PC-9 (cell line): ENCODE measurements around the gene PCDH9. TPM values are rescaled to one million over a fixed set of nuclear protein-coding genes. Genes with fewer than 3 reads are reported as not detected.

Experiments
- BruUV-seq: library from RNA; stranded (reverse); fragments of 400-500 nt; replicated peaks from 2 replicates; lab custom pipeline; 2021; lab: Mats Ljungman, UMichigan
- CTCF ChIA-PET: fragments of 300-600 bp; sonication (Branson Sonifier 250); formaldehyde crosslinking; loops from one replicate; lab custom pipeline; 2022; ENCODE audit warnings: antibody characterized with exemption; lab: Charles Lee
- POLR2A ChIA-PET: fragments of 300-600 bp; sonication (Branson Sonifier 250); formaldehyde crosslinking; loops from one replicate; lab custom pipeline; 2022; ENCODE audit warnings: antibody characterized with exemption; ENCODE audit not compliant: unreplicated experiment; lab: Charles Lee
- DNase-seq, 2 experiments: peaks; one replicate each; pipeline versions ENCODE4 v3.0.0 to v3.0.0-alpha.2; 2015 to 2022; ENCODE audit warnings: mixed read lengths in 1 of 2
- H2AFZ ChIP-seq: fragments of 200-600 bp; sonication (generic); 2 replicates; pipeline ENCODE4 v1.8.1; 2017; ENCODE audit warnings: antibody characterized with exemption
- H3F3A ChIP-seq: fragments of 200-600 bp; sonication (generic); 2 replicates; pipeline ENCODE4 v1.8.1; 2017; ENCODE audit warnings: antibody characterized with exemption, mild to moderate bottlenecking, low read depth; ENCODE audit not compliant: insufficient read depth
- H3K27ac ChIP-seq: fragments of 200-600 bp; sonication (generic); 2 replicates; pipeline ENCODE4 v1.6.1; 2016; ENCODE audit warnings: mixed run types
- H3K27me3 ChIP-seq: fragments of 200-600 bp; sonication (generic); 2 replicates; pipeline ENCODE4 v1.6.1; 2016; ENCODE audit warnings: low read depth, mixed run types; ENCODE audit not compliant: insufficient read depth
- H3K36me3 ChIP-seq: fragments of 200-600 bp; sonication (generic); 2 replicates; pipeline ENCODE4 v1.6.1; 2016; ENCODE audit warnings: low read depth, mixed run types
- H3K4me1 ChIP-seq: fragments of 200-600 bp; sonication (generic); replicated peaks from 2 replicates; pipeline ENCODE4 v1.6.1; 2016; ENCODE audit warnings: mixed run types; ENCODE audit not compliant: insufficient read depth
- H3K4me2 ChIP-seq: fragments of 200-600 bp; sonication (generic); 2 replicates; pipeline ENCODE4 v1.6.1; 2017; ENCODE audit warnings: mixed run types
- H3K4me3 ChIP-seq: fragments of 200-600 bp; sonication (generic); 2 replicates; pipeline ENCODE4 v1.6.1; 2016; ENCODE audit warnings: mixed run types
- H3K79me2 ChIP-seq: fragments of 200-600 bp; sonication (generic); 2 replicates; pipeline ENCODE4 v1.6.1; 2017; ENCODE audit warnings: low read depth, mixed run types
- H3K9me2 ChIP-seq: fragments of 200-600 bp; sonication (generic); 2 replicates; pipeline ENCODE4 v1.8.1; 2017; ENCODE audit warnings: mild to moderate bottlenecking; ENCODE audit not compliant: insufficient read depth
- H3K9me3 ChIP-seq: fragments of 200-600 bp; sonication (generic); 2 replicates; pipeline ENCODE4 v1.8.1; 2016; ENCODE audit warnings: low read depth; ENCODE audit not compliant: insufficient read depth
- H4K20me1 ChIP-seq: fragments of 200-600 bp; sonication (generic); 2 replicates; pipeline ENCODE4 v1.8.1; 2017; ENCODE audit not compliant: insufficient read depth
- EZH2 ChIP-seq: fragments of 200-600 bp; sonication (generic); IDR thresholded peaks from 2 replicates; pipeline ENCODE4 v1.8.0; 2017; ENCODE audit warnings: antibody characterized with exemption, low read depth
- intact Hi-C: fragments of 100-400 bp; cut with micrococcal nuclease; formaldehyde crosslinking; loops from one replicate; pipeline ENCODE4 v1.10.0; 2022; ENCODE audit not compliant: unreplicated experiment
- total RNA-seq: library from RNA; stranded (reverse); gene quantifications from 2 replicates; pipeline ENCODE4 v1.2.3, GENCODE V29; 2021
- TF ChIP-seq, protein P1 (sequence below): fragments of 200-600 bp; sonication (generic); conservative IDR thresholded peaks from 2 replicates; pipeline ENCODE4 v1.6.1; 2017; ENCODE audit warnings: mixed run types, antibody characterized with exemption, mild to moderate bottlenecking, moderate library complexity

PCDH9 gene
- total RNA-seq, 1 experiment from 2014 or later = 0.37 TPM

DNA sequence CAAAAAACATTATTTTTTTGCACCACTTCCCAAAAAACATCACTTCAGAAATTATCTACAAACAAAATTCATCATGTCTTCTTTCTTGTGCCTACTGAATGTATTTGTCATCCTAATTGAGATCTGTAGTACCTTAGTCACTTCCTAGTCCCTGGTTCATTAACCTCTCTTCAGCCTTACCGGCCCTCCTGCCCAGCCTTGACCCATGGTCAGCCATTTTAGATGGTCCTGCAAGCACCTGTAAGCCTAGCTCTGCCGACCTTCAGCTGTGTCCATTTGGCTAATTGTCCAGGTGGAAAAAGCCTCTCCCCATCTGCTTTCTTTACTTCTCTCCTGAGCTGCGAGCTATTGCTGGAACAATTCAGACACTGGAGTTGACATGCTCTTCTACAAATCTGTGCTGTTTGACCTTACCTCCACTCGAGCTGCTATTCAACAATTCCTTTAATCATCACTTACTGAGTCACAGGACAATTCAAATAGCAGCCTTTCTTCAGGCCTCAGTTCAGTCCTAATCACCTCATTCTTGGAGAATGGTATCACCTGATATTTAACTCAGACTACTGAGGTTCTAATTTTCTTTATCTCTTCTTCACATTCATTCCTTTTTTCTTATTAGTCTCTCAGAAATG is 882.5 kb downstream of the PCDH9 start:
- Histone ChIP-seq H3K9me2 (no peaks in the 10 kb centered on the region), H3K36me3 (no peaks in the 10 kb centered on the region), H3K4me3 (no peak overlapping the region), H3K4me2 (no peak overlapping the region), H3K79me2 (no peaks in the 10 kb centered on the region), H3F3A (no peaks in the 10 kb centered on the region), H4K20me1 (no peaks in the 10 kb centered on the region), H3K27me3 (no peaks in the 10 kb centered on the region), H3K4me1 (no peaks in the 10 kb centered on the region), H2AFZ (no peak overlapping the region), H3K27ac (no peak overlapping the region), H3K9me3 (no peaks in the 10 kb centered on the region)
- no peak for DNase-seq
- no TSS peak for BruUV-seq
- POLR2A ChIA-PET = no interaction called here
- intact Hi-C loops = no loop called here
- CTCF ChIA-PET = no interaction called here
- no peak for TF ChIP-seq EZH2
- TF ChIP-seq, protein P1, sequence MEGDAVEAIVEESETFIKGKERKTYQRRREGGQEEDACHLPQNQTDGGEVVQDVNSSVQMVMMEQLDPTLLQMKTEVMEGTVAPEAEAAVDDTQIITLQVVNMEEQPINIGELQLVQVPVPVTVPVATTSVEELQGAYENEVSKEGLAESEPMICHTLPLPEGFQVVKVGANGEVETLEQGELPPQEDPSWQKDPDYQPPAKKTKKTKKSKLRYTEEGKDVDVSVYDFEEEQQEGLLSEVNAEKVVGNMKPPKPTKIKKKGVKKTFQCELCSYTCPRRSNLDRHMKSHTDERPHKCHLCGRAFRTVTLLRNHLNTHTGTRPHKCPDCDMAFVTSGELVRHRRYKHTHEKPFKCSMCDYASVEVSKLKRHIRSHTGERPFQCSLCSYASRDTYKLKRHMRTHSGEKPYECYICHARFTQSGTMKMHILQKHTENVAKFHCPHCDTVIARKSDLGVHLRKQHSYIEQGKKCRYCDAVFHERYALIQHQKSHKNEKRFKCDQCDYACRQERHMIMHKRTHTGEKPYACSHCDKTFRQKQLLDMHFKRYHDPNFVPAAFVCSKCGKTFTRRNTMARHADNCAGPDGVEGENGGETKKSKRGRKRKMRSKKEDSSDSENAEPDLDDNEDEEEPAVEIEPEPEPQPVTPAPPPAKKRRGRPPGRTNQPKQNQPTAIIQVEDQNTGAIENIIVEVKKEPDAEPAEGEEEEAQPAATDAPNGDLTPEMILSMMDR = no peak

DNA sequence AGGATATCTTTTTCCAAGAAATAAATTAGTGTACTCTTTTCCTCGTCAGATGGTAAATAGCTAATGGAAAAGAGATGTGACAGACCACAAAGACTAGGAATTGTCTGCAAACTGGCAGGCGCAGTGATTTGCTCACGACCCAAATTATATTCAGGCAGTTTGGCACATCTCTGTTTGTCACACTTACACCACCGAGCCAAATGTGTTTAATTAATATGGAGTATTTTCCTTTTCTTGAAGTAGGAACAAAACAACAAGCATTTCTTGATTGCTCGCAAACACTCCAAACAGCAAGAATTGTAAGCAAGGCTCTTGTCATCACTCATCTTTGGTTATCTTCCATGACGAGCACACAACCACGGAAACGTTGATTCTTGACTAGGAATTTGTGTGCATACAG is 884.2 kb downstream of the PCDH9 start:
- Histone ChIP-seq H3K79me2 (no peaks in the 10 kb centered on the region), H3K4me3 (no peak overlapping the region), H4K20me1 (no peaks in the 10 kb centered on the region), H3K4me1 (no peaks in the 10 kb centered on the region), H2AFZ (no peak overlapping the region), H3K27ac (no peak overlapping the region), H3K4me2 (no peak overlapping the region), H3K27me3 (no peaks in the 10 kb centered on the region), H3K9me3 (no peaks in the 10 kb centered on the region), H3K9me2 (no peaks in the 10 kb centered on the region; the same call in 1 of the 2 replicates), H3K36me3 (no peaks in the 10 kb centered on the region), H3F3A (no peaks in the 10 kb centered on the region)
- intact Hi-C loops = no loop called here
- ChIA-PET CTCF (no interaction called here), POLR2A (interaction anchor here (0.6 kb wide), 1 partner anchor 557 kb away, joined by 8 read pairs; no protein-coding TSS in a partner anchor)
- no peak for DNase-seq
- no TSS peak for BruUV-seq
- TF ChIP-seq EZH2 = no peak
- TF ChIP-seq, protein P1 = no peak

DNA sequence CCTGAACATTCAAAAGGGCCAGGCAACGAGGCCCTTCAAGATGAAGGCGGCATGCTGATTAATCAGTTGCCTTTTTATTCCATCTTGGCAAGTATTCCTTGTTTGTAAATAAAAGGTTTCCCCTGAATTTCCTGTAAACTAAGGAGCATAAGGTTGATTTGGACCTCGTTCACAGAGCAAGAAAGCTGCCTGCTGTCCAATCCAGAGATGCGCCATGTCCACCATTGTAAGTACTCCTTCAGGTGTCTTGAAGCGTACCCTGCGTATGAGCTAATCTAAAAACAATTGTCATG is 884.7 kb downstream of the PCDH9 start:
- POLR2A ChIA-PET = no interaction called here
- no TSS peak for BruUV-seq
- intact Hi-C loops = no loop called here
- Histone ChIP-seq H3K79me2 (no peaks in the 10 kb centered on the region), H3K36me3 (no peaks in the 10 kb centered on the region), H3F3A (no peaks in the 10 kb centered on the region), H4K20me1 (no peaks in the 10 kb centered on the region), H3K4me3 (no peak overlapping the region), H3K27ac (no peak overlapping the region), H3K9me2 (no peaks in the 10 kb centered on the region; the same call in 1 of the 2 replicates), H3K4me1 (no peaks in the 10 kb centered on the region), H3K9me3 (no peaks in the 10 kb centered on the region), H3K4me2 (no peak overlapping the region), H2AFZ (no peak overlapping the region), H3K27me3 (no peaks in the 10 kb centered on the region)
- DNase-seq = no peak
- CTCF ChIA-PET = no interaction called here
- TF ChIP-seq EZH2 = no peak
- TF ChIP-seq, protein P1 = no peak
